SK-N-SH treated with all-trans-retinoic acid at 6 μM for 48 hours (cell line): ENCODE data around the gene HIPK1.
A peak's percentile ranks its signal among the peaks of the same experiment; 100 is the strongest.

Experiments used
- ATAC-seq: fragments of 200-7000 bp; cut with Tn5 transposase; 3 replicates; pipeline ENCODE4 v1.9.1; 2020; ENCODE audit warnings: mild to moderate bottlenecking, moderate library complexity
- ARNTL ChIP-seq: fragments of 450-650 bp; formaldehyde crosslinking; IDR thresholded peaks from 2 replicates; pipeline ENCODE4 v1.5.0; 2020; ENCODE audit warnings: low read depth, mild to moderate bottlenecking, moderate library complexity, borderline replicate concordance
- BACH2 ChIP-seq: fragments of 250-450 bp; sonication (Bioruptor Pico); IDR thresholded peaks from 2 replicates; pipeline ENCODE4 v1.9.0; 2021; ENCODE audit warnings: mild to moderate bottlenecking, borderline replicate concordance
- CSDC2 ChIP-seq: fragments of 250-450 bp; sonication (Bioruptor Pico); IDR thresholded peaks from 2 replicates; pipeline ENCODE4 v1.5.0; 2020; ENCODE audit warnings: mild to moderate bottlenecking, moderate library complexity
- CSRNP3 ChIP-seq: fragments of 250-450 bp; sonication (Bioruptor Pico); IDR thresholded peaks from 2 replicates; pipeline ENCODE4 v1.5.1; 2021; ENCODE audit warnings: mild to moderate bottlenecking, moderate library complexity
- ESRRG ChIP-seq: fragments of 250-450 bp; sonication (Bioruptor Pico); IDR thresholded peaks from 2 replicates; pipeline ENCODE4 v1.6.1; 2021; ENCODE audit warnings: mild to moderate bottlenecking
- GLIS3 ChIP-seq: fragments of 250-450 bp; sonication (Bioruptor Pico); IDR thresholded peaks from 2 replicates; pipeline ENCODE4 v1.5.0; 2020; ENCODE audit warnings: mild to moderate bottlenecking, moderate library complexity
- ISL1 ChIP-seq: fragments of 250-450 bp; sonication (Bioruptor Pico); IDR thresholded peaks from 2 replicates; pipeline ENCODE4 v2.1.2; 2022; ENCODE audit warnings: mild to moderate bottlenecking, moderate library complexity
- OSR1 ChIP-seq: fragments of 250-450 bp; sonication (Bioruptor Pico); IDR thresholded peaks from 2 replicates; pipeline ENCODE4 v1.8.0; 2022; ENCODE audit warnings: moderate library complexity, mild to moderate bottlenecking, inconsistent platforms
- PATZ1 ChIP-seq: fragments of 250-450 bp; sonication (Bioruptor Pico); IDR thresholded peaks from 2 replicates; pipeline ENCODE4 v1.8.0; 2020; ENCODE audit warnings: mild to moderate bottlenecking, moderate library complexity, borderline replicate concordance
- SNAI2 ChIP-seq: fragments of 250-450 bp; sonication (Bioruptor Pico); IDR thresholded peaks from 2 replicates; pipeline ENCODE4 v1.5.0; 2020; ENCODE audit warnings: mild to moderate bottlenecking, moderate library complexity
- TCF4 ChIP-seq: fragments of 250-450 bp; sonication (Bioruptor Pico); IDR thresholded peaks from 2 replicates; pipeline ENCODE4 v1.8.0; 2021; ENCODE audit warnings: mild to moderate bottlenecking, moderate library complexity, borderline replicate concordance
- TOX ChIP-seq: fragments of 250-450 bp; sonication (Bioruptor Pico); IDR thresholded peaks from 2 replicates; pipeline ENCODE4 v1.8.0; 2021; ENCODE audit warnings: mild to moderate bottlenecking, moderate library complexity, borderline replicate concordance
- ZC3H10 ChIP-seq: fragments of 250-450 bp; sonication (Bioruptor Pico); IDR thresholded peaks from 2 replicates; pipeline ENCODE4 v1.5.1; 2021; ENCODE audit warnings: mild to moderate bottlenecking, moderate library complexity
- ZFP3 ChIP-seq: fragments of 250-450 bp; sonication (Bioruptor Pico); IDR thresholded peaks from 2 replicates; pipeline ENCODE4 v1.5.0; 2020; ENCODE audit warnings: mild to moderate bottlenecking, moderate library complexity
- ZFP30 ChIP-seq: fragments of 450-650 bp; formaldehyde crosslinking; IDR thresholded peaks from 2 replicates; pipeline ENCODE4 v1.5.0; 2022; ENCODE audit warnings: mild to moderate bottlenecking, moderate library complexity
- ZNF70 ChIP-seq: fragments of 450-650 bp; formaldehyde crosslinking; IDR thresholded peaks from 2 replicates; pipeline ENCODE4 v1.5.0; 2020; ENCODE audit warnings: mild to moderate bottlenecking, moderate library complexity
- ZNF8 ChIP-seq: fragments of 450-650 bp; formaldehyde crosslinking; IDR thresholded peaks from 2 replicates; pipeline ENCODE4 v1.5.0; 2020; ENCODE audit warnings: mild to moderate bottlenecking, moderate library complexity
- TF ChIP-seq, protein P1 (sequence below): fragments of 250-450 bp; sonication (Bioruptor Pico); IDR thresholded peaks from 2 replicates; pipeline ENCODE4 v1.8.0; 2021; ENCODE audit warnings: low read depth, mild to moderate bottlenecking, moderate library complexity, borderline replicate concordance

HIPK1 gene

GRCh38 chr1:113928187-113928930 lies 765 bp upstream of the HIPK1 start:
- TF ChIP-seq SNAI2 (CRISPR knock-in tag) (no peak), ZNF8 (CRISPR knock-in tag) (no peak), ARNTL (CRISPR knock-in tag) (no peak), CSDC2 (CRISPR knock-in tag) (no peak), ISL1 (CRISPR knock-in tag) (no peak), OSR1 (CRISPR knock-in tag) (no peak), ESRRG (CRISPR knock-in tag) (no peak), ZNF70 (no peak), TOX (no peak), GLIS3 (CRISPR knock-in tag) (no peak), ZFP30 (no peak), PATZ1 (CRISPR knock-in tag) (no peak), CSRNP3 (CRISPR knock-in tag) (no peak), ZC3H10 (CRISPR knock-in tag) (no peak)
- TF ChIP-seq, protein P1, sequence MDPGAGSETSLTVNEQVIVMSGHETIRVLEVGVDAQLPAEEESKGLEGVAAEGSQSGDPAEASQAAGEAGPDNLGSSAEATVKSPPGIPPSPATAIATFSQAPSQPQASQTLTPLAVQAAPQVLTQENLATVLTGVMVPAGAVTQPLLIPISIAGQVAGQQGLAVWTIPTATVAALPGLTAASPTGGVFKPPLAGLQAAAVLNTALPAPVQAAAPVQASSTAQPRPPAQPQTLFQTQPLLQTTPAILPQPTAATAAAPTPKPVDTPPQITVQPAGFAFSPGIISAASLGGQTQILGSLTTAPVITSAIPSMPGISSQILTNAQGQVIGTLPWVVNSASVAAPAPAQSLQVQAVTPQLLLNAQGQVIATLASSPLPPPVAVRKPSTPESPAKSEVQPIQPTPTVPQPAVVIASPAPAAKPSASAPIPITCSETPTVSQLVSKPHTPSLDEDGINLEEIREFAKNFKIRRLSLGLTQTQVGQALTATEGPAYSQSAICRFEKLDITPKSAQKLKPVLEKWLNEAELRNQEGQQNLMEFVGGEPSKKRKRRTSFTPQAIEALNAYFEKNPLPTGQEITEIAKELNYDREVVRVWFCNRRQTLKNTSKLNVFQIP (CRISPR knock-in tag) = no peak
- ATAC-seq = peak; percentile 12; the same call in 1 of the 3 replicates

DNA sequence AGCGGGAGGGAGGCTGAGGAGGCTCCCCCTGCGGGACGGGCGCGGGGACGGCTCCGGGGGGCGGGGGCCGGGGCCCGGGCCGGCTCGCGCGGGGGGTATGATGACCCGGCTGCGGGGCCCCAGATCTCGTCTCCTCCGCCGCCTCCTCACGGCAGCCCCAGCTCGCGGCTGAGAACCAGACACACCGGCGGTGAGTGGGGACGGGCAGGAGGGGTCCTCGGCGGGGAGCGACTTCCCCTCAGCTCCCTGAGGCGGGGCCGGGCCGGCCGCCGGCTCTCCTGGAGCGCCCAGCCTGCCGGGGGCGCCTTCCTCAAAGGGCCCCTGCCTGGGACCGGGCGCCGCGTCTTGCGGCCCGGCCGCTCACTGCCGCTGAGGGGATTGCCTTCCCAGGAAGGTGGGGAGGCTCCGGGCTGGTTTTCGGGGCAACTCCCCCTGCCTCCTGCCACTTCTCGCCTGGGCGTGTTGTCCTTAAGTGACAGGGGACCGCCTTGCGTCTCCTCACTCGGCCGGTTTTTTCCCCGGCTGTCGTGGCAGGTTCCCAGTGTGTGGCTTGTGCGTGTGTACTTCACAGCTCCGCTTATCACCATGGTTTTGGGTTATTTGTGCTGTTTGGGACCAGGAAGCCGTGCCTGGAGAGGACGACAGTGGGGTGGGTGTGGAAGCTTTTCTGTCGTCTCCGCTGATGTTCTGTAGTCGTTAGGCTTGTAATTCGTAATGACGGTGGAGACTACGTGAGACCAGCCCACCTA lies 800 bp downstream of the HIPK1 start:
- no peak for TF ChIP-seq BACH2 (CRISPR knock-in tag)
- TF ChIP-seq TCF4 = no peak
- TF ChIP-seq ZFP3 (CRISPR knock-in tag) = 0 out of 2 replicates have a peak, but pooled peaks have one; percentile 18
- ATAC-seq = peak; percentile 55

DNA sequence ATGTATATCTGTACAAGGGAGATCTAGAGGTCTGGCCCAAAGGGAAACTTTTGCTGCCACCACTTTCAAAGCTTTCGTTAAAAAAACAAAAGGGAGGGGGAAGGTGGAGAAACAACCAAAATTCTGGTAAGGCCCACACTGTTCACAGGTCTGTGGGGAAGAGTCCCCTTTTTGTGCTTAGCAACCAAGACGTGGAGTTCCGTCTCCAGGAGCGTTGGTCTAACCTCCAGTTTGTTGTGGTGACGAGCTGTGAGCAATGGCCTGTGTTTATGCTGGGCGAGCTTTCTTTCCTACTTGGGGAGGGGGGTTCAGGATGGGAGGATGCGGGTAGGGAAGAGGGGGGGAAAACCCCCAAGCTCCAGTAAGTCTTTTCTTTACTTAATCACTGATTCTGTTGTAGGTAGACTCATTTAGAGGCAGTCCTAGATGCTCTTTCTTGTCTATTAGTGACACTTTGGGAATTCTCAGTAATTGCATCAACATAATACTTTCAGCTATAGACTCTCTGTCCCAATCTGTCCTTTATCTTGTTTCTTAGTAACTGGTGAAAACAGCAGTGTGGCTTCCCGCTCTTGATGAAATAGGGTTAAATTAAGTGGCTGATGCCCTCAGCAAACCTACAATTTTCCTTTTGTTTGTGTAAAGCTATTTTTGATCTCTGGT lies 1.5 kb downstream of the HIPK1 start:
- peak; percentile 35; the same call in 1 of the 2 replicates for TF ChIP-seq PATZ1 (CRISPR knock-in tag)
- TF ChIP-seq ESRRG (CRISPR knock-in tag) = no peak
- TF ChIP-seq GLIS3 (CRISPR knock-in tag) = no peak
- TF ChIP-seq, protein P1 (CRISPR knock-in tag) = no peak
- ATAC-seq = peak; percentile 72
